GM23338 (cell line): ENCODE data around the gene USP7.

Experiments used
- CTCF ChIP-seq, 2 experiments: fragments of 200-600 bp in 1 of 2; sonication (generic) in 1 of 2; conservative IDR thresholded peaks; 2 replicates each; pipeline versions ENCODE4 v1.5.1 to v1.6.1; 2016 to 2017; ENCODE audit warnings: antibody characterized with exemption in 2 of 2, low read depth in 2 of 2, mild to moderate bottlenecking in 2 of 2, moderate library complexity in 1 of 2
- EZH2 ChIP-seq: fragments of 200-600 bp; sonication (generic); IDR thresholded peaks from one replicate; pipeline ENCODE4 v1.8.0; 2017; ENCODE audit warnings: antibody characterized with exemption, mild to moderate bottlenecking, low read depth; ENCODE audit not compliant: unreplicated experiment

DNA sequence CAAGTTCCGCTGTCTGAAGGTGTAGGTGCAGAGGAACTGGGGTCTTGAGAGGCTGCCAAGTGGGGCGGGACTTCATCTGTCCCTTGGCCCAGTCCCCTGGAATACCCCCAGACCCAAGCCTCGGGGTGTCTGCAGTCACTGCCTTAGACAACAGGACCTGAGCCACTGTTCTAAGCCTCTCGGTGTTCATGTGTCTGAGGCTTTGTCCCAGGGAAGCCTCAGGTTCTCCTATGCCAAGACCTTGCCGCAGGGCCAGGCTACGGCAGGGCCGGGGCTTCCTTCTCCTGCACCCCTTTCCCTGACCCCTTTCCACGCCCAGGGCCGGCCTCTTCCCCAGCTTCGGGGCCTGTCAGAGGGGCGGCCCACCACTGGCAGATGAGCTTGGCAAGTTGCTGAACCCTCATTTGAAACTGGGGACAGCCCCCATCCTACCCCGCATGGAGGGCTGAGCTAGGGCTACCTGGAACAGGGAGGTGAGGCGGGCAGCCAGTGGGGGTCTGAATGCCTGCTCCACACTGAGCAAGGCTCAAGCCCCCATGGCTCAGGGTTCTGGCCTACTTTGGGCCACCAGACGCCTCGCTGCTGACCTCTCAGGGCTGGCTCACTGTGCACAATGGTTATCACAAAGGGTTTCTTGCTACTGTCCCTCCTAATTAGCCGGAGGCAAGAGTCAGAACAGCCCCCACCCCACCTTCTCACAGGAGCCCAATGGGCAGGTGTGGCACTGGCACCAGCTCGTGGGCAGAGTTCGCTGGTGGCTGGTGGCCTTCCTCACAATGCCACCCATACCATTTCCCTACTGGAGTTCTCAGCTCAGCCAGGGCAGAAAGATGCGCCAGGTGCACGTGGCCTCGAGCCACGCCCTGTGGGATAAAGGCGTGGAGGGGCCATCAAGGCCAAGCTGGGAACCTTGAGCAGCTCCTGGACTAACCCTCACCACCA is 74.5 kb downstream of the USP7 start:
- TF ChIP-seq CTCF (conservative IDR thresholded peaks at IDR 0.05; ENCODE audit: low read depth in 2 of 2) (no peak), EZH2 (no peak)
